DOHH2 (cell line): ENCODE data around the gene HPSE2.

Experiments used
- EZH2phosphoT487 ChIP-seq: fragments of 200-600 bp; sonication (generic); IDR thresholded peaks from 2 replicates; pipeline ENCODE4 v1.6.1; 2017; ENCODE audit warnings: borderline replicate concordance, mild to moderate bottlenecking, antibody characterized with exemption, low read length, moderate library complexity, mixed read lengths
- TF ChIP-seq, protein P1 (sequence below): fragments of 200-600 bp; sonication (generic); IDR thresholded peaks from one replicate; pipeline ENCODE4 v1.5.1; 2014; ENCODE audit warnings: antibody characterized with exemption, mild to moderate bottlenecking, low read depth, low read length; ENCODE audit not compliant: poor library complexity, severe bottlenecking

DNA sequence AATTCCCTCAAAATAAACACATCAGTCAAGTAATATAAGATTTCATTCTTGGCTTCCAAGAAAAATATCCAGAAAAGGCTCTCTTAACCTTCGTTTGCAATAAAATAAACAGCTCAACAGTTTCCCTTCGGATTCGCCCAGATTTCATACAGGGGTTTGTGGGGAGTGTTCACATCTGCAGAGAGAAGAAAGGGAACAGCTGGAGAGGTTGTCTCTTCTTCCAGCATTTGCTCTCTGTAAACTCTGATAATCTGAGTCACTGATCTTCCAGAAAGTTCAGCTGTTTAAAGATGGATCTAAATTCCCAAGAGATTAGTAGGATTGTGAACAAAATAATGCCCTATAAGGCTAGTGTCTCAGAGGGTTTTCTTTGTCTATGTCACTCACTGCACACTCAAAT, 277.9 kb downstream of the HPSE2 start:
- TF ChIP-seq, protein P1, sequence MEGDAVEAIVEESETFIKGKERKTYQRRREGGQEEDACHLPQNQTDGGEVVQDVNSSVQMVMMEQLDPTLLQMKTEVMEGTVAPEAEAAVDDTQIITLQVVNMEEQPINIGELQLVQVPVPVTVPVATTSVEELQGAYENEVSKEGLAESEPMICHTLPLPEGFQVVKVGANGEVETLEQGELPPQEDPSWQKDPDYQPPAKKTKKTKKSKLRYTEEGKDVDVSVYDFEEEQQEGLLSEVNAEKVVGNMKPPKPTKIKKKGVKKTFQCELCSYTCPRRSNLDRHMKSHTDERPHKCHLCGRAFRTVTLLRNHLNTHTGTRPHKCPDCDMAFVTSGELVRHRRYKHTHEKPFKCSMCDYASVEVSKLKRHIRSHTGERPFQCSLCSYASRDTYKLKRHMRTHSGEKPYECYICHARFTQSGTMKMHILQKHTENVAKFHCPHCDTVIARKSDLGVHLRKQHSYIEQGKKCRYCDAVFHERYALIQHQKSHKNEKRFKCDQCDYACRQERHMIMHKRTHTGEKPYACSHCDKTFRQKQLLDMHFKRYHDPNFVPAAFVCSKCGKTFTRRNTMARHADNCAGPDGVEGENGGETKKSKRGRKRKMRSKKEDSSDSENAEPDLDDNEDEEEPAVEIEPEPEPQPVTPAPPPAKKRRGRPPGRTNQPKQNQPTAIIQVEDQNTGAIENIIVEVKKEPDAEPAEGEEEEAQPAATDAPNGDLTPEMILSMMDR, result no peak
- TF ChIP-seq EZH2phosphoT487, result no peak
